ENCODE data around the gene ARL3.

GRCh38 chr10:102681696-102682095 is 32.5 kb downstream of the ARL3 start:
- TF ChIP-seq CTCF (conservative IDR thresholded peaks at IDR 0.05 in 1 of 2, IDR thresholded peaks at IDR 0.05 in 1 of 2; ENCODE audit: low read depth in 1 of 2, low read length in 2 of 2) (no peak), EZH2 (IDR thresholded peaks at IDR 0.05; ENCODE audit: low read length, missing control alignments) (no peak)
